Stimulated activated naive CD8-positive, alpha-beta T cell treated with anti-CD3 and anti-CD28 coated beads, Interleukin-15, Interleukin-2, amounts not matched to agents 100 ng/mL and 50 ng/mL, for 24 hours (primary cell): ENCODE results near the gene ATP5ME.

ENCODE experiments used
- H3K27ac Mint-ChIP-seq: one replicate; pipeline ENCODE4 v1.8.0; 2021; ENCODE audit warnings: mild to moderate bottlenecking, mixed read lengths
- H3K27me3 Mint-ChIP-seq: one replicate; pipeline ENCODE4 v1.8.0; 2021; ENCODE audit warnings: mixed read lengths
- H3K36me3 Mint-ChIP-seq: one replicate; pipeline ENCODE4 v1.8.0; 2021; ENCODE audit warnings: low read depth, mixed read lengths
- H3K4me1 Mint-ChIP-seq: one replicate; pipeline ENCODE4 v1.8.0; 2021; ENCODE audit warnings: low read depth, mixed read lengths
- H3K4me3 Mint-ChIP-seq: one replicate; pipeline ENCODE4 v1.8.0; 2021; ENCODE audit warnings: mild to moderate bottlenecking, mixed read lengths
- H3K9me3 Mint-ChIP-seq: one replicate; pipeline ENCODE4 v1.8.0; 2021; ENCODE audit warnings: mixed read lengths

The ATP5ME gene

DNA sequence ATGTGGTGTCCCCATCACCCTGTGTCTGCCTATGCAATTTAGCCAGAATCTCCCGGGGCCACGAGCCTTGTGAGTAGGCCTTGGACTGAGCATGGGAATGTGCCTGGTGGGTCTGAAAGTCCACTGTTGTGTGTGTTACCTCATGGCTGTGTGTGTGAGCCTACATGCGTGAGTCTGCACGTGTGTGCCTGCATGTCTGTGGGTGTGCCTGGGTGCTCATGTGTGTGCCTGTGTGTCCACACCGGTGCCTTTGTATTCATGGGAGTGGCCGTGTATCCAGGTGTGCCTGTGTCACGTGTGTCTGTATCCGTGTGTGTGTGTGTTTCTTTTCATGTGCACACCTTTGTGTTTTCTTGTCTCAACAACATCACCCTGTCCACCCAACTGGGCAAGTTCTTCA is 14.2 kb downstream of the ATP5ME start:
- H3K36me3 Mint-ChIP-seq, result no peaks in the 10 kb centered on the region
- no peak overlapping the region for H3K27ac Mint-ChIP-seq
- peaks cover 7% of the 10 kb centered on the region for H3K4me1 Mint-ChIP-seq
- H3K4me3 Mint-ChIP-seq, result no peak overlapping the region
- H3K27me3 Mint-ChIP-seq, result no peaks in the 10 kb centered on the region
- no peaks in the 10 kb centered on the region for H3K9me3 Mint-ChIP-seq

DNA sequence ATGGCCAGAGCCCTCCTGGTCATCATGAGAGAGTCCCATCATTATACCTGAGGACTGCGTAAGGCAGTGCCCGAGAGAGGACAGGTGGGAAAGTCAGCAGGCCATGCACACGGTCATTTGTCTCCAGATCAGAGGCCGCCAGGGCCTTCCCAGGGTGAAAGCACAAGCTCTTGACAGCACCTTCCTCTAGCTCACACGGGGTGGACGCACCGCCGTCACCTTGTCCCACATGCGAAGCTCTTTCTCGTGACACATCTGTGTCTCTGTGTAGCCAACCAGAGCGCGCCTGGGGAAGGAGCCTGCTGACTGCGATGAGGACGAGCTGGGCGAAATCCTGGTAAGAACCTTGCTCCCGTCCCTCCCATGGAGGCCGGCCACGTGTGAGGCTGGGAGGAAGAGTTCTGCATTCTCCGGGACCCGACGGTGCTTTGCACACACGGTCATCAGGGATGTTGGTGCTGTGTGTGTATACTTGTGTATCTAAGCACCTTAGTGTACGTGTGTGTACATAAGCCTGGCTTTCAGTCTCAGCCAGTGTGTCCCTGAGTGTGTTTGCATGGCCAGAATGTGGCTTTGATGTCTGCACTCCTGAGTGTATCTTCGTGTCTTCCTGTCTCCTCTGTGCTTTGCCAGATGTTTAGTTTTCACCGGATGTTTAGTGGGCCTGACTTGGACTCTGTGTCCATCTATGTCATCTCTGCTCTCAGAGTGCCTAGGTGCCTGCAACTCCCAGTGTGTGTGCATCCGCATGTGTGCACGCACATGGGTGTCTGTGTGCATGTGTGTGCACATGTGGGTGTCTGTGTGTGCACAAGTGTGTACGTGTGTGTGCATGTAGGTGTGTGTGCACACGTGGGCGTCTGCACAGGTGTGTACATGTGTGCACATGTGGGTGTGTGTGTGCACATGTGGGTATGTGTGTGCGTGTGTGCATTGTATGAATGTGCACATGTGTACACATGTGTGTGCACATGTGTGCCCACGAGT is 15.1 kb downstream of the ATP5ME start:
- H3K9me3 Mint-ChIP-seq, result no peaks in the 10 kb centered on the region
- no peak overlapping the region for H3K4me3 Mint-ChIP-seq
- H3K4me1 Mint-ChIP-seq, result no peaks in the 10 kb centered on the region

DNA sequence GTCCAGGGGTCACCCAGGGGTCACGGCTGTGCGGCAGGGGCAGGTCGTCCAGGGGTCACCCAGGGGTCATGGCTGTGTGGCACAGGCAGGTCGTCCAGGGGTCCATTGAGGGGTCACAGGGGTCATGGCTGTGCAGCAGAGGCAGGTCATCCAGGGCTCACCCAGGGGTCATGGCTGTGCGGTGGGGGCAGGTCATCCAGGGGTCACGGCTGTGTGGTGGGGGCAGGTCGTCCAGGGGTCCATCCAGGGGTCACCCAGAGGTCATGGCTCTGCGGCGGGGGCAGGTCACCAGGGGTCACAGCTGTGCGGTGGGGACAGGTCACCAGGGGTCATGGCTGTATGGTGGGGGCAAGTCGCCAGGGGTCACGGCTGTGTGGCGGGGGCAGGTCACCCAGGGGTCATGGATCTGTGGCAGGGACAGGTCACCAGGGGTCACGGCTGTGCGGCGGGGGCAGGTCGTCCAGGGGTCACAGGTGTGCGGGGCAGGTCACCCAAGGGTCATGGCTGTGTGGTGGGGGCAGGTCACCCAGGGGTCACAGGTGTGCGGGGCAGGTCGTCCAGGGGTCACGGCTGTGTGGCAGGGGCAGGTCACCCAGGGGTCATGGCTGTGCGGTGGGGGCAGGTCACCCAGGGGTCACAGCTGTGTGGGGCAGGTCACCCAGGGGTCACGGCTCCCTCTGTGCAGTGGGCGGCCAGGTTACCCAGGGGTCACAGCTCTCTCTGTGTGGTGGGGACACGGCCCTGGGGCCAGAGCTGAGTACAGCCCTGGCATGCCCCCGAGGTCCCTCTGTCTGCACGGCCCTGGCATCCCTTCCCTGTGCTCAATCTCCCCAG is 16.0 kb downstream of the ATP5ME start:
- Mint-ChIP-seq H3K27ac (no peak overlapping the region), H3K4me3 (no peak overlapping the region), H3K36me3 (no peaks in the 10 kb centered on the region), H3K9me3 (no peaks in the 10 kb centered on the region), H3K27me3 (no peaks in the 10 kb centered on the region), H3K4me1 (no peaks in the 10 kb centered on the region)

More for the DNA sequence above, 15.1 kb downstream of the ATP5ME start:
- Mint-ChIP-seq H3K36me3 (no peaks in the 10 kb centered on the region), H3K27me3 (no peaks in the 10 kb centered on the region), H3K27ac (no peak overlapping the region)

DNA sequence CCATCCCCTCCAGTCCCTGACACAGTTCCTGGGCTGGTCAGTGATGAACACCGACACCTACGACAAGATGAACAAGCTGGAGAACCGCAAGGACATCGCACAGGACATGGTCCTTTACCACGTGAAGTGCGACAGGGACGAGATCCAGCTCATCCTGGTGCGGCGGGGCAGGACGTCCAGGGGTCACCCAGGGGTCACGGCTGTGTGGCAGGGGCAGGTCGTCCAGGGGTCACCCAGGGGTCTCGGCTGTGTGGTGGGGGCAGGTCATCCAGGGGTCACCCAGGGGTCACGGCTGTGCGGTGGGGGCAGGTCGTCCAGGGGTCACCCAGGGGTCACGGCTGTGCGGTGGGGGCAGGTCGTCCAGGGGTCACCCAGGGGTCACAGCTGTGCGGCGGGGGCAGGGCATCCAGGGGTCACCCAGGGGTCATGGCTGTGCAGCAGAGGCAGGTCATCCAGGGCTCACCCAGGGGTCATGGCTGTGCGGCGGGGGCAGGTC is 16.7 kb downstream of the ATP5ME start:
- H3K27ac Mint-ChIP-seq, result no peak overlapping the region
- no peaks in the 10 kb centered on the region for H3K36me3 Mint-ChIP-seq
- no peaks in the 10 kb centered on the region for H3K27me3 Mint-ChIP-seq
- no peaks in the 10 kb centered on the region for H3K9me3 Mint-ChIP-seq
- H3K4me3 Mint-ChIP-seq, result no peak overlapping the region
- H3K4me1 Mint-ChIP-seq, result no peaks in the 10 kb centered on the region

DNA sequence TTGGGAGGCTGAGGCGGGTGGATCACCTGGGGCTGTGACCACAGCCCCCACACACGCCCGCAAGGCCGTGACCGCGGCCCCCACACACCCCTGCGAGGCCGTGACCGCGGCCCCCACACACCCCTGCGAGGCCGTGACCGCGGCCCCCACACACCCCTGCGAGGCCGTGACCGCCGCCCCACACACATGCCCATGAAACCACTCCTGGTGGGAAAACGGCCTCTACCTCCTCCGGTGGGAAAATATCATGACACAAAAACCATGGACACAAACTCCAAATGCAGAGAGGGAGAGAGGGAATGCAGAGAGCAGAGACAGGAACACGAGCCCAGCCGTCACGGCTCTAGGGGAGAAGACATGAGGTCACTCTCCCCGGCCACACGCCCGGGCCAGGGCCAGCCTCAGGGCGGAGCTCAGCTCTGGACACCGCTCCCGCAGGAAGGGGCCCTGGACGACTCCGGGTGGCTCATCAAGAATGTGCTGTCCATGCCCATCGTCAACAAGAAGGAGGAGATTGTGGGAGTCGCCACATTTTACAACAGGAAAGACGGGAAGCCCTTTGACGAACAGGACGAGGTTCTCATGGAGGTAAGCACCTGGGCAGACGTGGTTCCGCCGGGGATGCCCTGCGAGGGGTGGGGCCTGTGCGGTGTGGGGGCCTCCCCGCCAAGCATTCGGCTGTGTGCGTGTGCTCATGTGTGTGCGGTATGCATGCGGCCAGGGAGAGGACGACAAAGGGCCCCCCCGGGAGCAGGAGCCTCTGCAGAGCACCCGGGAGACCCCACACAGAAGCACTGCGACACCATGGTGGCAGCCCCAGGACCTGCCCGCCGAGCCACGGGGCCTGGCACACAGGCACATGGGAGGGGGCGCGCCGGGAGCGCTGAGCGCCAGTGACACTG is 17.4 kb downstream of the ATP5ME start:
- H3K4me1 Mint-ChIP-seq, result no peaks in the 10 kb centered on the region
- H3K27ac Mint-ChIP-seq, result no peak overlapping the region
- H3K4me3 Mint-ChIP-seq, result no peak overlapping the region
- H3K27me3 Mint-ChIP-seq, result peaks cover 6% of the 10 kb centered on the region
- no peaks in the 10 kb centered on the region for H3K9me3 Mint-ChIP-seq
- no peaks in the 10 kb centered on the region for H3K36me3 Mint-ChIP-seq

DNA sequence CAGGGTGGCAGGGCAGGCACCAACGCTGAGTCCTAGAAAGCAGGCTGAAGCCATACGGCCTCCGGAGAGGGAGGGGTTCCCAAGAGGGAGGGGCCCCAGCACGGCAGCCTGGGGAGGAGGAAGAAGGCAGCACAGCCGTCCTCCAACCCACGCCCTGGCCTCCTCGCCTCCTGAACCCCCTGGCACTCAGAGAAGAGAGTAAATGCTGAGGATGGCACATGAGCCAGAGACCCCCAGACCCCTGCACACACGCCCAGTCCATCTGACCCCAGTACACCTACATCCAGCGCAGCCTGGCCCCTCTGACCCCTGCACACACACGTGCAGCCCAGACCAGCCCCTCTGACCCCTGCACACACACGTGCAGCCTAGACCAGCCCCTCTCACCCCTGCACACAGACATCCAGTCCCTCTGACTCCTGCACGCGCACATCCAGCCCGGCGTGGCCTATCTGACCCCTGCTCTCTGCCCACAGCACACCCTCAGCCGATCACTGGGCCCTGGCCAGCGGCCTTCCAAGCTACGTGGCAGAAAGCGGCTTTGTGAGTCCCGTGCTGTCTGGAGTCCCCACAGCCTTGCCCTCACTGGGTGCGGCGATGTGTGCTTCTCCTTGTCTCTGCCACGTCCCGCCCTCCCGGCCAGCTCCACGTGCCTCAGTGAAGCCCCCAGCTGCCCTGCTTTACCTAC is 18.5 kb downstream of the ATP5ME start:
- H3K9me3 Mint-ChIP-seq, result no peaks in the 10 kb centered on the region
- H3K4me3 Mint-ChIP-seq, result no peak overlapping the region
- no peaks in the 10 kb centered on the region for H3K36me3 Mint-ChIP-seq
- H3K4me1 Mint-ChIP-seq, result no peaks in the 10 kb centered on the region
- H3K27ac Mint-ChIP-seq, result no peak overlapping the region
- H3K27me3 Mint-ChIP-seq, result peaks cover 6% of the 10 kb centered on the region

DNA sequence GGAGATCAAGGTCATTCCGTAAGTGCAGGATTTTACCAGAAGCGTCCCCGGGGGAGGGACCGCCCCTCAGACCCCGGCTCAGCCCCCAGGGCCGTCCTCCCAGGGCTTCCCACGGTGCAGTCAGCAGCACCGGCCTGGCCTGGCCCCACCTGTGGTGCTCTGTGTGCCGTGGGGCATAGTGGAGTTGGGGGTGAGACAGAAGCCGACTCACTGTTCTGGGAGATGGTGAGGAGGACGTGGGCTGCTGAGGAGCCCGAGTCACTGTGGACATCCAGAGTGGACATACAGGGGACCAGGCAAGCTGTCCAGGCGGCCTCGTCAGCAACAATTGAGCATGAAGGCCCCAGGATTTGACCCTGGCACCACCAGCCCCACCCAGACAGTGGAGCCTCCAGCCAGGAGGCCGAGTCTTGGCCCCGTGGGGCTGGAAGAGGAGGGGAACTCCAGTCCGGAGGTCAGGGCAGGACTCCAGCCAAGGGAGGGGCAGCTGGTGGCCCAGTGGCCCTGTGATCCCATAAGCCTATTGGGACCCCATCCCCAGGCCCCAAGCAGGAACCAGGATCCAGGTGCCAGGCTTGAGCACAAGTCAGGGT is 19.1 kb downstream of the ATP5ME start:
- no peaks in the 10 kb centered on the region for H3K9me3 Mint-ChIP-seq
- H3K27ac Mint-ChIP-seq, result no peak overlapping the region
- H3K27me3 Mint-ChIP-seq, result peaks cover 6% of the 10 kb centered on the region
- no peaks in the 10 kb centered on the region for H3K4me1 Mint-ChIP-seq
- no peaks in the 10 kb centered on the region for H3K36me3 Mint-ChIP-seq
- no peak overlapping the region for H3K4me3 Mint-ChIP-seq

DNA sequence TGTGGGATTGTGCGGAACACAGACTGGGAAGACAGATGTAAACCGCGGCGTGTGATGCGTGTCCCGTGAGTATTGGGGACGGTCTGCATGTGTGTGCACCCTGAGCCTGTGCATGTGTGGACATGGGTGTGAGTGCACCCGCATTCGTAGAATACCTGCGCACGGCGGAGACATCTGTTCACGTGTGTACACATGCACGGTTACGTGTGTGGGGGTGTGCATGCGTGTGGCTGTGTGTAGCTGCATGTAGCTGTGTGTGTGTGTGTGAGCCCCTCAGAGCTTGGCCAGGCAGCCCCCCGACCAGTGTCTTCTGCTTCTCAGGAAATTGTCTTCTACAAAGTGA is 19.6 kb downstream of the ATP5ME start:
- Mint-ChIP-seq H3K4me1 (no peaks in the 10 kb centered on the region), H3K9me3 (no peaks in the 10 kb centered on the region), H3K27ac (no peak overlapping the region), H3K4me3 (no peak overlapping the region), H3K27me3 (peaks cover 6% of the 10 kb centered on the region), H3K36me3 (no peaks in the 10 kb centered on the region)

DNA sequence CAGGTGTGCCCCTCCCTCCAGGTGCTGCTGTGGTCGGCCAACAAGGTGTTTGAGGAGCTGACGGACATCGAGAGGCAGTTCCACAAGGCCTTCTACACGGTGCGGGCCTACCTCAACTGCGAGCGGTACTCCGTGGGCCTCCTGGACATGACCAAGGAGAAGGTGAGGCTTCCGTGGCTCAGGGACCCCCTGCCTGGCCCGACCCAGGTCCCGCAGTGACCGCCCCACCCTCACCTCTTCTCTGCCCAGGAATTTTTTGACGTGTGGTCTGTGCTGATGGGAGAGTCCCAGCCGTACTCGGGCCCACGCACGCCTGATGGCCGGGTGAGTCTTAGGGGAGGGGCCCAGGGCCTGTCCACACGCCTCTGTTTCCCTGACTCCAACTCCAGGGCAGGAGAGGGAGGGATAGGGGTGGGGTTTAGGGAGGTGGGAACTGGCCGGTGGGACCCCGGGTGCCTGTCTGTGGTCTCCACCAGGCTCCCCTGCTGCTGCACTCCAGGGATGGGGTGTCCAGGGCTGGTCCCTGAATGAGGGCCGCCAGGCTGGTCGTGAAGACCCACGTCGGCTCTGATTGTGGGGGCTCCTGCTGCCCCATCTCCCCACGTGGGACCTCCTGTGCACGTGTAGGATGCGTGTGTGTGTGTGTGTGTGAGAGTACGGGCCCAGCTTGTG is 20.1 kb downstream of the ATP5ME start:
- H3K9me3 Mint-ChIP-seq, result no peaks in the 10 kb centered on the region
- H3K36me3 Mint-ChIP-seq, result no peaks in the 10 kb centered on the region
- H3K27me3 Mint-ChIP-seq, result peaks cover 6% of the 10 kb centered on the region
- no peak overlapping the region for H3K27ac Mint-ChIP-seq
- H3K4me1 Mint-ChIP-seq, result no peaks in the 10 kb centered on the region
- H3K4me3 Mint-ChIP-seq, result no peak overlapping the region

DNA sequence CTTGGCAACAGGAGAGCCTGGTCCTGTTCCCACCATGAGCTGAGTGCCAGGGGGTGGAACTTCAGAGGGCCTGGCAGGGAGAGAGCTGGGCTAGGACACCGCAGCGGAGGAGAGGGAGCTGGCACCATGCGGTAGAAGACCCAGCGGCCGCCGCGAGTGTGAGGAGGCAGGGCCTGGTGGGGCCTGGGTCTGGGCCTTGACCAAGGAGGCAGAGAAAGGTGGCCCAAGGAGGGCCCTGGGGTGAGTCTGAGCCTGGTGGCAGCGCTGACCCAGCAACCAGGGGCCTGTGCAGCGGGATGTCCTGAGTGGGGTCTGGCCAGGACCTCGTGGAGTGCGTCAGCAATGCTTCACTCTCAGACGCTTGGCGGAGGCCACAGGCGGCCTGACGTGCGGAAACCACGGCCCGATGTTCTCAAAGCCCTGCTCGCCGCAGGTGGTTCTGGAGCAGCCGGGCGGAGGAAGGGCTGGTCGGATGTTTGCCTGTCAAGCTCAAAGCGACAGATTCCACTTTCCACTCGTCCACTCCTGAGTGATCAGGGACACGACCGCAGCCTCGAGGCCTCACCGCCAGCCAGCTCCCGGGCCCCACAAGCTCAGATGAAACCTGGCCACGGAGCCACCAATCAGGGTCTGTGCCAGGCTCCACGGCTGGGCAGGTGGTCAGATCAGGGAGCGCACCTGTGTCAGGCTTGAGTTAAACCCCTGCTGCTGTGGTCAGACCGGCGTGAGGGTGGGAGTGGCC is 20.8 kb downstream of the ATP5ME start:
- no peaks in the 10 kb centered on the region for H3K36me3 Mint-ChIP-seq
- peaks cover 6% of the 10 kb centered on the region for H3K27me3 Mint-ChIP-seq
- no peak overlapping the region for H3K4me3 Mint-ChIP-seq
- H3K4me1 Mint-ChIP-seq, result no peaks in the 10 kb centered on the region
- H3K9me3 Mint-ChIP-seq, result no peaks in the 10 kb centered on the region
- H3K27ac Mint-ChIP-seq, result no peak overlapping the region

DNA sequence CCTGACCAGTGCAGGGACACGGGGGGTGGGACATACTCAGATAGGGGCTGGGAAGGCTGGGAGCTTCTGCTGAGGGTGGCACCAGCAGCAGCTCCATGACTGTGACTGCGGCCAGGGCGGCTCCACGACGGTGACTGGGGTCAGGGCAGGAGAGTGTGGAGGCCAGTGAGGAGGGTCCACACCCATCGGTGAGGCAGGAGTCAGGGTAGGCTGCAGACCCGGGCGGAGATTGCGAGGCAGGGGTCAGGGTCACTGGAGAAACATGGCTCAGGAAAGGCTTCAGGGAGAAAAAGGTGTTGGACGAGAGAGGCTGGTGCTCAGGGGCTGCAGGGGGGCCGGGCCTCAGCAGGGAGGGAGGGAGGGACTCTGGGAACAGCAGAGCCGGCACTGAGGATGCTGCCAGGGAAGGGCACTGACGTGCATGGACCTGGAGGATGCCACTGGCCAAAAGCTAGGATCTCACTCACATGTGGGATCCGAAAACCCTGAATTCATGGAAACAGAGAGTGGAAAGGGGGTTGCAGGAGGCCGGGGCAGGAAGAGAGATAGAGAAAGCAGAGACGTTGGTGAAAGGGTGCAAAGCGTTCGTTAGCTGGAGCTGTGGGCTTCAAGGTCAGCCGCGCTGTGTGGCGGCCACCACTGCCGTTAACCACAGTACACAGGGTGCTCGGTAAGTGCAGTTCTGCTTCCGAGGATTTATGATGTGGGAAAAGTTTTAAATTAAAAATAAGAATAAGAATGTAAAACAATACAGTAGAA is 22.0 kb downstream of the ATP5ME start:
- Mint-ChIP-seq H3K27ac (no peak overlapping the region), H3K36me3 (no peaks in the 10 kb centered on the region), H3K9me3 (no peaks in the 10 kb centered on the region), H3K27me3 (peaks cover 10% of the 10 kb centered on the region), H3K4me1 (no peaks in the 10 kb centered on the region), H3K4me3 (no peak overlapping the region)
